Measurements from ENCODE around the gene TTC22.

- TF ChIP-seq, protein P1, sequence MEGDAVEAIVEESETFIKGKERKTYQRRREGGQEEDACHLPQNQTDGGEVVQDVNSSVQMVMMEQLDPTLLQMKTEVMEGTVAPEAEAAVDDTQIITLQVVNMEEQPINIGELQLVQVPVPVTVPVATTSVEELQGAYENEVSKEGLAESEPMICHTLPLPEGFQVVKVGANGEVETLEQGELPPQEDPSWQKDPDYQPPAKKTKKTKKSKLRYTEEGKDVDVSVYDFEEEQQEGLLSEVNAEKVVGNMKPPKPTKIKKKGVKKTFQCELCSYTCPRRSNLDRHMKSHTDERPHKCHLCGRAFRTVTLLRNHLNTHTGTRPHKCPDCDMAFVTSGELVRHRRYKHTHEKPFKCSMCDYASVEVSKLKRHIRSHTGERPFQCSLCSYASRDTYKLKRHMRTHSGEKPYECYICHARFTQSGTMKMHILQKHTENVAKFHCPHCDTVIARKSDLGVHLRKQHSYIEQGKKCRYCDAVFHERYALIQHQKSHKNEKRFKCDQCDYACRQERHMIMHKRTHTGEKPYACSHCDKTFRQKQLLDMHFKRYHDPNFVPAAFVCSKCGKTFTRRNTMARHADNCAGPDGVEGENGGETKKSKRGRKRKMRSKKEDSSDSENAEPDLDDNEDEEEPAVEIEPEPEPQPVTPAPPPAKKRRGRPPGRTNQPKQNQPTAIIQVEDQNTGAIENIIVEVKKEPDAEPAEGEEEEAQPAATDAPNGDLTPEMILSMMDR (IDR thresholded peaks at IDR 0.05) = no peak
- no peak for TF ChIP-seq EZH2 (IDR thresholded peaks at IDR 0.05)
- no peak for TF ChIP-seq EZH2phosphoT487 (IDR thresholded peaks at IDR 0.05)
Observed at GRCh38 chr1:54745864-54746263, 55.3 kb downstream of the TTC22 start.

All from neural progenitor cell (in vitro differentiated cells).